HEK293 (cell line): ENCODE measurements around the gene CAPN15.

Source experiments
- KLF9 ChIP-seq: fragments of 450-650 bp; formaldehyde crosslinking; IDR thresholded peaks from 2 replicates; pipeline ENCODE4 v1.5.1; 2016; ENCODE audit warnings: missing biosample characterization, missing genetic modification characterization, low read depth
- MEIS1 ChIP-seq: sonication (generic); formaldehyde crosslinking; IDR thresholded peaks from 2 replicates; pipeline ENCODE4 v1.8.1; 2022; ENCODE audit warnings: missing genetic modification reagents, mild to moderate bottlenecking, borderline replicate concordance
- SP2 ChIP-seq: fragments of 450-650 bp; formaldehyde crosslinking; IDR thresholded peaks from 2 replicates; pipeline ENCODE4 v1.5.1; 2016; ENCODE audit warnings: missing biosample characterization, missing genetic modification characterization
- TCF7L2 ChIP-seq: IDR thresholded peaks from 2 replicates; pipeline ENCODE4 v1.6.1; 2011; ENCODE audit warnings: low read depth, mild to moderate bottlenecking, inconsistent platforms, low read length, moderate library complexity, borderline replicate concordance
- YY1 ChIP-seq: fragments of 450-650 bp; formaldehyde crosslinking; IDR thresholded peaks from 2 replicates; pipeline ENCODE4 v1.5.1; 2018; ENCODE audit warnings: missing biosample characterization, missing genetic modification characterization
- ZNF155 ChIP-seq: fragments of 450-650 bp; formaldehyde crosslinking; IDR thresholded peaks from 2 replicates; pipeline ENCODE4 v1.5.1; 2016; ENCODE audit warnings: missing biosample characterization, missing genetic modification characterization
- ZNF248 ChIP-seq: fragments of 450-650 bp; formaldehyde crosslinking; IDR thresholded peaks from 2 replicates; pipeline ENCODE4 v1.5.1; 2017; ENCODE audit warnings: missing biosample characterization, missing genetic modification characterization
- ZNF341 ChIP-seq: fragments of 450-650 bp; formaldehyde crosslinking; IDR thresholded peaks from 2 replicates; pipeline ENCODE4; 2016; ENCODE audit warnings: low read depth, missing biosample characterization, missing genetic modification characterization
- ZNF37A ChIP-seq: fragments of 450-650 bp; IDR thresholded peaks from 2 replicates; pipeline ENCODE4 v1.5.1; 2018; ENCODE audit warnings: missing biosample characterization, missing genetic modification characterization
- ZNF830 ChIP-seq: fragments of 450-650 bp; IDR thresholded peaks from 2 replicates; pipeline ENCODE4 v1.5.0; 2018; ENCODE audit warnings: missing biosample characterization, missing genetic modification characterization, low read depth, mild to moderate bottlenecking, moderate library complexity
- TF ChIP-seq, protein P1 (sequence below): fragments of 450-650 bp; formaldehyde crosslinking; IDR thresholded peaks from 2 replicates; pipeline ENCODE4 v1.5.1; 2016; ENCODE audit warnings: missing biosample characterization, missing genetic modification characterization

GRCh38 chr16:483341-484075 is 44.0 kb upstream of the CAPN15 start:
- TF ChIP-seq ZNF341 (tag by site-specific recombination) (no peak), MEIS1 (no peak), ZNF248 (tag by site-specific recombination) (no peak), ZNF830 (no peak), SP2 (no peak), KLF9 (tag by site-specific recombination) (no peak), ZNF155 (tag by site-specific recombination) (no peak), ZNF37A (tag by site-specific recombination) (no peak), YY1 (tag by site-specific recombination) (no peak), TCF7L2 (no peak)
- TF ChIP-seq, protein P1, sequence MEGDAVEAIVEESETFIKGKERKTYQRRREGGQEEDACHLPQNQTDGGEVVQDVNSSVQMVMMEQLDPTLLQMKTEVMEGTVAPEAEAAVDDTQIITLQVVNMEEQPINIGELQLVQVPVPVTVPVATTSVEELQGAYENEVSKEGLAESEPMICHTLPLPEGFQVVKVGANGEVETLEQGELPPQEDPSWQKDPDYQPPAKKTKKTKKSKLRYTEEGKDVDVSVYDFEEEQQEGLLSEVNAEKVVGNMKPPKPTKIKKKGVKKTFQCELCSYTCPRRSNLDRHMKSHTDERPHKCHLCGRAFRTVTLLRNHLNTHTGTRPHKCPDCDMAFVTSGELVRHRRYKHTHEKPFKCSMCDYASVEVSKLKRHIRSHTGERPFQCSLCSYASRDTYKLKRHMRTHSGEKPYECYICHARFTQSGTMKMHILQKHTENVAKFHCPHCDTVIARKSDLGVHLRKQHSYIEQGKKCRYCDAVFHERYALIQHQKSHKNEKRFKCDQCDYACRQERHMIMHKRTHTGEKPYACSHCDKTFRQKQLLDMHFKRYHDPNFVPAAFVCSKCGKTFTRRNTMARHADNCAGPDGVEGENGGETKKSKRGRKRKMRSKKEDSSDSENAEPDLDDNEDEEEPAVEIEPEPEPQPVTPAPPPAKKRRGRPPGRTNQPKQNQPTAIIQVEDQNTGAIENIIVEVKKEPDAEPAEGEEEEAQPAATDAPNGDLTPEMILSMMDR (tag by site-specific recombination): no peak
